B cell (primary cell): ENCODE data around the gene MED9. TPM values are rescaled to one million over a fixed set of nuclear protein-coding genes. Genes with fewer than 3 reads are reported as not detected.

ENCODE experiments used
- ATAC-seq: fragments of 200-7000 bp; cut with Tn5 transposase; one replicate; pipeline ENCODE4 v1.10.0; 2021; ENCODE audit warnings: low read depth, mild to moderate bottlenecking, moderate number of reproducible peaks, moderate library complexity
- CTCF ChIA-PET: fragments of 350-600 bp; sonication (Branson Sonifier 250); formaldehyde crosslinking; loops from one replicate; lab custom pipeline; 2021; ENCODE audit warnings: antibody characterized with exemption, inconsistent platforms; lab: Charles Lee
- POLR2A ChIA-PET: fragments of 350-600 bp; sonication (Branson Sonifier 250); formaldehyde crosslinking; loops from one replicate; lab custom pipeline; 2021; ENCODE audit warnings: antibody characterized with exemption; lab: Charles Lee
- DNase-seq: peaks from one replicate; pipeline ENCODE4 v3.0.0; 2013
- H2AFZ ChIP-seq: 2 replicates; pipeline ENCODE4 v1.6.1; 2012; ENCODE audit warnings: mild to moderate bottlenecking, low read depth, low read length; ENCODE audit not compliant: insufficient read depth, poor library complexity, severe bottlenecking
- H3K27ac ChIP-seq, 2 donors: 1 replicate in 1 of 2; 2 replicates in 1 of 2; pipeline ENCODE4 v1.5.1; 2012 to 2013; ENCODE audit warnings: low read length in 2 of 2, mild to moderate bottlenecking in 2 of 2, moderate library complexity in 1 of 2
- H3K27me3 ChIP-seq, 4 experiments: fragments of 200-600 bp in 1 of 4; sonication (generic) in 1 of 4; replicated peaks in 1 of 4; 1 replicate in 2 of 4; 2 replicates in 2 of 4; pipeline versions ENCODE4 v1.6.1 to v1.7.0; 2013 to 2016; ENCODE audit warnings: low read length in 3 of 4, mild to moderate bottlenecking in 2 of 4, mixed read lengths in 1 of 4, moderate library complexity in 1 of 4; ENCODE audit not compliant: insufficient read depth in 4 of 4, control insufficient read depth in 3 of 4; ENCODE audit errors: control extremely low read depth in 1 of 4
- H3K36me3 ChIP-seq, 2 experiments: replicated peaks in 1 of 2; 1 replicate in 1 of 2; 2 replicates in 1 of 2; pipeline versions ENCODE4 v1.6.1 to v1.7.1; 2013; ENCODE audit warnings: low read length in 1 of 2; ENCODE audit not compliant: insufficient read depth in 2 of 2, control insufficient read depth in 1 of 2; ENCODE audit errors: control extremely low read depth in 1 of 2, extremely low read depth in 1 of 2
- H3K4me1 ChIP-seq, 2 donors: fragments of 200-600 bp in 1 of 2; sonication (generic) in 1 of 2; 1 replicate in 1 of 2; 2 replicates in 1 of 2; pipeline versions ENCODE4 v1.5.1 to v1.6.1; 2013 to 2017; ENCODE audit warnings: low read length in 2 of 2; ENCODE audit not compliant: control insufficient read depth in 2 of 2, insufficient read depth in 2 of 2
- H3K4me2 ChIP-seq: replicated peaks from 2 replicates; pipeline ENCODE3; 2012; ENCODE audit warnings: mild to moderate bottlenecking, low read depth, low read length; ENCODE audit not compliant: poor library complexity, severe bottlenecking
- H3K4me3 ChIP-seq, 5 experiments: fragments of 200-600 bp in 1 of 5; sonication (generic) in 1 of 5; 1 replicate in 3 of 5; 2 replicates in 2 of 5; pipeline versions ENCODE4 v1.5.1 to v1.7.0; 2011 to 2016; ENCODE audit warnings: low read length in 4 of 5, mild to moderate bottlenecking in 4 of 5, low read depth in 2 of 5, control low read depth in 1 of 5, moderate library complexity in 1 of 5; ENCODE audit not compliant: insufficient read depth in 1 of 5; ENCODE audit errors: control extremely low read depth in 1 of 5, extremely low read depth in 1 of 5
- H3K79me2 ChIP-seq: fragments of 200-600 bp; sonication (generic); one replicate; pipeline ENCODE4 v1.6.0; 2016; ENCODE audit warnings: low read length; ENCODE audit not compliant: control insufficient read depth, insufficient read depth
- H3K9ac ChIP-seq: fragments of 200-600 bp; sonication (generic); 2 replicates; pipeline ENCODE4 v1.6.1; 2017; ENCODE audit warnings: mild to moderate bottlenecking, low read length, moderate library complexity
- H3K9me3 ChIP-seq, 3 donors: one replicate each; pipeline versions ENCODE4 v1.6.1 to v1.7.1; 2013; ENCODE audit warnings: low read length in 2 of 3; ENCODE audit not compliant: control insufficient read depth in 2 of 3, insufficient read depth in 1 of 3; ENCODE audit errors: control extremely low read depth in 1 of 3
- H4K20me1 ChIP-seq: 2 replicates; pipeline ENCODE4 v1.6.0; 2012; ENCODE audit warnings: mild to moderate bottlenecking, low read length; ENCODE audit not compliant: insufficient read depth, control insufficient read depth, poor library complexity, severe bottlenecking
- H3K27ac Mint-ChIP-seq: one replicate; pipeline ENCODE4 v1.8.0; 2021; ENCODE audit warnings: mixed read lengths
- H3K27me3 Mint-ChIP-seq: one replicate; pipeline ENCODE4 v1.8.0; 2021; ENCODE audit warnings: mixed read lengths
- H3K4me1 Mint-ChIP-seq: one replicate; pipeline ENCODE4 v1.8.0; 2021; ENCODE audit warnings: mixed read lengths
- H3K4me3 Mint-ChIP-seq: one replicate; pipeline ENCODE4 v1.8.0; 2021; ENCODE audit warnings: mixed read lengths
- H3K9me3 Mint-ChIP-seq: one replicate; pipeline ENCODE4 v1.8.0; 2022; ENCODE audit warnings: mixed read lengths; ENCODE audit not compliant: insufficient read depth
- EZH2 ChIP-seq: IDR thresholded peaks from 2 replicates; pipeline ENCODE4 v1.6.1; 2012; ENCODE audit warnings: borderline replicate concordance, low read depth, mild to moderate bottlenecking, moderate library complexity, low read length; ENCODE audit not compliant: insufficient read depth, poor library complexity, severe bottlenecking
- WGBS: methylation state at CpG from one replicate; pipeline ENCODE4 v1.1.5; 2013; ENCODE audit warnings: missing lambda C conversion rate; ENCODE audit not compliant: insufficient coverage; 5-methylcytosine and 5-hydroxymethylcytosine counted together
- intact Hi-C: fragments of 100-400 bp; cut with micrococcal nuclease; formaldehyde crosslinking; loops from one replicate; pipeline ENCODE4 v1.10.0; 2022
- polyA plus RNA-seq: library from polyadenylated mRNA; depleted of rRNA; stranded (reverse); fragments of >200 nt; gene quantifications from 2 replicates; pipeline ENCODE4 v1.2.3, GENCODE V29; 2012
- total RNA-seq, 2 donors: library from RNA; stranded (reverse); fragments of 120-200 nt in 1 of 2; gene quantifications; 1 replicate in 1 of 2; 2 replicates in 1 of 2; pipeline versions ENCODE4 v1.2.3 to v1.2.4, GENCODE V29; 2013 to 2022
- TF ChIP-seq, protein P1 (sequence below): fragments of 200-600 bp; IDR thresholded peaks from one replicate; pipeline ENCODE4 v1.8.0; 2022; ENCODE audit warnings: antibody characterized with exemption, mild to moderate bottlenecking

Gene MED9
- total and polyA plus RNA-seq, 2 donors (not counting 1 experiment from before 2014, with no cell fraction given), result 11.6 to 18.9 TPM

- TF ChIP-seq, protein P1, sequence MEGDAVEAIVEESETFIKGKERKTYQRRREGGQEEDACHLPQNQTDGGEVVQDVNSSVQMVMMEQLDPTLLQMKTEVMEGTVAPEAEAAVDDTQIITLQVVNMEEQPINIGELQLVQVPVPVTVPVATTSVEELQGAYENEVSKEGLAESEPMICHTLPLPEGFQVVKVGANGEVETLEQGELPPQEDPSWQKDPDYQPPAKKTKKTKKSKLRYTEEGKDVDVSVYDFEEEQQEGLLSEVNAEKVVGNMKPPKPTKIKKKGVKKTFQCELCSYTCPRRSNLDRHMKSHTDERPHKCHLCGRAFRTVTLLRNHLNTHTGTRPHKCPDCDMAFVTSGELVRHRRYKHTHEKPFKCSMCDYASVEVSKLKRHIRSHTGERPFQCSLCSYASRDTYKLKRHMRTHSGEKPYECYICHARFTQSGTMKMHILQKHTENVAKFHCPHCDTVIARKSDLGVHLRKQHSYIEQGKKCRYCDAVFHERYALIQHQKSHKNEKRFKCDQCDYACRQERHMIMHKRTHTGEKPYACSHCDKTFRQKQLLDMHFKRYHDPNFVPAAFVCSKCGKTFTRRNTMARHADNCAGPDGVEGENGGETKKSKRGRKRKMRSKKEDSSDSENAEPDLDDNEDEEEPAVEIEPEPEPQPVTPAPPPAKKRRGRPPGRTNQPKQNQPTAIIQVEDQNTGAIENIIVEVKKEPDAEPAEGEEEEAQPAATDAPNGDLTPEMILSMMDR, result no peak
- TF ChIP-seq EZH2, result no peak
- no peak for DNase-seq
- no peak overlapping the region for H3K4me3 Mint-ChIP-seq
- H3K27ac ChIP-seq, result no peak overlapping the region
- H2AFZ ChIP-seq, result no peak overlapping the region
- H3K9me3 Mint-ChIP-seq, result no peaks in the 10 kb centered on the region
- no peaks in the 10 kb centered on the region for H3K27me3 Mint-ChIP-seq
- no peak overlapping the region for H3K9ac ChIP-seq
- WGBS, result 82% methylated on average over 16 of the region's 21 CpGs
- H3K4me1 ChIP-seq, result no peaks in the 10 kb centered on the region
- H4K20me1 ChIP-seq, result no peaks in the 10 kb centered on the region
- H3K36me3 ChIP-seq, result peaks cover 0 to 2% of the 10 kb centered on the region in 2 experiments
- no peaks in the 10 kb centered on the region for H3K4me1 Mint-ChIP-seq
- no peaks in the 10 kb centered on the region for H3K9me3 ChIP-seq
- intact Hi-C loops, result no loop called here
- H3K4me2 ChIP-seq, result no peak overlapping the region
- POLR2A ChIA-PET, result interaction anchor here (0.6 kb wide), 1 partner anchor 403 kb away, joined by 3 read pairs; no protein-coding TSS in a partner anchor
- H3K4me3 ChIP-seq, result no peak overlapping the region
- H3K27me3 ChIP-seq, result no peaks in the 10 kb centered on the region
- H3K79me2 ChIP-seq, result no peaks in the 10 kb centered on the region
- CTCF ChIA-PET, result interaction anchor here (1.2 kb wide), 1 partner anchor 126 kb away, joined by 3 read pairs; no protein-coding TSS in a partner anchor
- no peak for ATAC-seq
- H3K27ac Mint-ChIP-seq, result no peak overlapping the region
Observed at GRCh38 chr17:17515934-17516930, 39.4 kb downstream of the MED9 start.
